DND-41 (cell line): ENCODE results near the gene CLCNKB.

ENCODE experiments used
- ATAC-seq: fragments of 200-7000 bp; cut with Tn5 transposase; 3 replicates; pipeline ENCODE4 v1.9.1; 2021; ENCODE audit warnings: low read depth; ENCODE audit not compliant: insufficient read depth
- DNase-seq: peaks from one replicate; pipeline ENCODE4 v3.0.0-alpha.2; 2020
- H2AFZ ChIP-seq: 2 replicates; pipeline ENCODE4 v1.6.0; 2012; ENCODE audit warnings: low read depth, low read length
- H3K27ac ChIP-seq: 2 replicates; pipeline ENCODE4 v1.5.1; 2012; ENCODE audit warnings: low read length, inconsistent platforms
- H3K27me3 ChIP-seq: fragments of 200-600 bp; sonication (generic); 2 replicates; pipeline ENCODE4 v1.6.0; 2012; ENCODE audit warnings: low read length, mild to moderate bottlenecking, inconsistent platforms; ENCODE audit not compliant: insufficient read depth, poor library complexity
- H3K36me3 ChIP-seq: 2 replicates; pipeline ENCODE4 v1.5.1; 2012; ENCODE audit warnings: low read length, inconsistent platforms; ENCODE audit not compliant: insufficient read depth
- H3K4me1 ChIP-seq: 2 replicates; pipeline ENCODE4 v1.5.1; 2012; ENCODE audit warnings: mild to moderate bottlenecking, low read length; ENCODE audit not compliant: insufficient read depth
- H3K4me2 ChIP-seq: 2 replicates; pipeline ENCODE4 v1.6.0; 2012; ENCODE audit warnings: mild to moderate bottlenecking, moderate library complexity, low read length, inconsistent platforms; ENCODE audit not compliant: insufficient read depth
- H3K4me3 ChIP-seq, 2 experiments: fragments of 200-600 bp in 1 of 2; shearing (Covaris generic) in 1 of 2; 2 replicates each; pipeline ENCODE4 v1.5.1; 2012 to 2016; ENCODE audit warnings: inconsistent platforms in 2 of 2, low read length in 2 of 2, mild to moderate bottlenecking in 2 of 2, low read depth in 1 of 2, moderate library complexity in 1 of 2
- H3K79me2 ChIP-seq: 2 replicates; pipeline ENCODE4 v1.6.0; 2012; ENCODE audit warnings: low read length, inconsistent platforms; ENCODE audit not compliant: insufficient read depth
- H3K9ac ChIP-seq: 2 replicates; pipeline ENCODE4 v1.6.0; 2012; ENCODE audit warnings: low read depth, mild to moderate bottlenecking, inconsistent platforms, low read length, moderate library complexity
- H3K9me3 ChIP-seq: 2 replicates; pipeline ENCODE4 v1.5.1; 2012; ENCODE audit warnings: low read length, moderate library complexity, mild to moderate bottlenecking, inconsistent platforms; ENCODE audit not compliant: insufficient read depth, severe bottlenecking
- H4K20me1 ChIP-seq: 2 replicates; pipeline ENCODE4 v1.6.0; 2012; ENCODE audit warnings: low read length; ENCODE audit not compliant: insufficient read depth
- CTCF ChIP-seq: IDR thresholded peaks from 2 replicates; pipeline ENCODE4 v1.5.1; 2012; ENCODE audit warnings: borderline replicate concordance, low read length, moderate library complexity, mild to moderate bottlenecking; ENCODE audit not compliant: poor library complexity, severe bottlenecking; ENCODE audit errors: extremely low read depth
- EZH2 ChIP-seq: IDR thresholded peaks from 3 replicates; pipeline ENCODE4 v1.6.1; 2012; ENCODE audit warnings: borderline replicate concordance, low read depth, mild to moderate bottlenecking, moderate library complexity, low read length, inconsistent platforms; ENCODE audit not compliant: severe bottlenecking

The CLCNKB gene

GRCh38 chr1:16063921-16064320 lies 20.3 kb downstream of the CLCNKB start:
- no peak for TF ChIP-seq EZH2
- no peak for TF ChIP-seq CTCF
- Histone ChIP-seq H3K9me3 (no peaks in the 10 kb centered on the region), H3K27me3 (no peaks in the 10 kb centered on the region), H3K9ac (no peak overlapping the region), H3K4me2 (no peak overlapping the region), H3K4me1 (no peaks in the 10 kb centered on the region), H4K20me1 (peaks cover 5% of the 10 kb centered on the region), H3K79me2 (no peaks in the 10 kb centered on the region), H2AFZ (no peak overlapping the region), H3K4me3 (no peak overlapping the region), H3K27ac (no peak overlapping the region), H3K36me3 (no peaks in the 10 kb centered on the region)
- no peak for ATAC-seq
- no peak for DNase-seq

- H3K9me3 ChIP-seq = no peaks in the 10 kb centered on the region
- H3K27me3 ChIP-seq = no peaks in the 10 kb centered on the region
- no peak for TF ChIP-seq EZH2
- no peak for TF ChIP-seq CTCF
- ATAC-seq (no peak), DNase-seq (no peak)
- no peak overlapping the region for H3K9ac ChIP-seq
- no peaks in the 10 kb centered on the region for H3K4me1 ChIP-seq
- H3K27ac ChIP-seq = no peak overlapping the region
- H3K79me2 ChIP-seq = no peaks in the 10 kb centered on the region
- H2AFZ ChIP-seq = no peak overlapping the region
- no peaks in the 10 kb centered on the region for H3K36me3 ChIP-seq
- H3K4me2 ChIP-seq = no peak overlapping the region
- H3K4me3 ChIP-seq = no peak overlapping the region
- peaks cover 5% of the 10 kb centered on the region for H4K20me1 ChIP-seq
These were observed 21.1 kb downstream of the CLCNKB start for GRCh38 chr1:16064536-16065268.

GRCh38 chr1:16065269-16065576 lies 21.6 kb downstream of the CLCNKB start:
- ATAC-seq = no peak
- TF ChIP-seq EZH2 (no peak), CTCF (no peak)
- H3K4me2 ChIP-seq = no peak overlapping the region
- no peak overlapping the region for H3K4me3 ChIP-seq
- H3K27me3 ChIP-seq = no peaks in the 10 kb centered on the region
- H3K4me1 ChIP-seq = no peaks in the 10 kb centered on the region
- no peaks in the 10 kb centered on the region for H3K36me3 ChIP-seq
- no peak overlapping the region for H3K9ac ChIP-seq
- H4K20me1 ChIP-seq = peaks cover 9% of the 10 kb centered on the region
- H3K9me3 ChIP-seq = no peaks in the 10 kb centered on the region
- H2AFZ ChIP-seq = no peak overlapping the region
- no peak for DNase-seq
- H3K27ac ChIP-seq = no peak overlapping the region
- H3K79me2 ChIP-seq = no peaks in the 10 kb centered on the region

GRCh38 chr1:16066245-16066644 lies 22.7 kb downstream of the CLCNKB start:
- Histone ChIP-seq H3K4me3 (no peak overlapping the region), H3K36me3 (no peaks in the 10 kb centered on the region), H3K79me2 (no peaks in the 10 kb centered on the region), H3K4me1 (no peaks in the 10 kb centered on the region), H3K9ac (no peak overlapping the region), H3K9me3 (no peaks in the 10 kb centered on the region), H4K20me1 (peaks cover 9% of the 10 kb centered on the region), H3K4me2 (no peak overlapping the region), H3K27ac (no peak overlapping the region), H2AFZ (no peak overlapping the region), H3K27me3 (no peaks in the 10 kb centered on the region)
- DNase-seq (no peak), ATAC-seq (no peak)
- TF ChIP-seq EZH2 = no peak
